HG03342 (cell line): Measurements from ENCODE around the gene DROSHA.

Source experiments
- ATAC-seq: cut with Tn5 transposase; IDR thresholded peaks from one replicate; pipeline ENCODE4 v1.9.1; 2021; ENCODE audit warnings: mild to moderate bottlenecking, moderate library complexity; ENCODE audit not compliant: unreplicated experiment

The DROSHA gene

GRCh38 chr5:31469466-31469865, 62.4 kb downstream of the DROSHA start:
- no peak for ATAC-seq

- no peak for ATAC-seq
Observed at GRCh38 chr5:31465291-31465690, 66.6 kb downstream of the DROSHA start.

- ATAC-seq: no peak
Observed at GRCh38 chr5:31464081-31464480, 67.8 kb downstream of the DROSHA start.

- ATAC-seq: no peak
Observed at GRCh38 chr5:31463351-31463750, 68.5 kb downstream of the DROSHA start.

- no peak for ATAC-seq
Observed at GRCh38 chr5:31459594-31459993, 72.3 kb downstream of the DROSHA start.

- no peak for ATAC-seq
Observed at GRCh38 chr5:31455172-31455571, 76.7 kb downstream of the DROSHA start.

- ATAC-seq: no peak
Observed at GRCh38 chr5:31453522-31453921, 78.4 kb downstream of the DROSHA start.

- no peak for ATAC-seq
Observed at GRCh38 chr5:31452314-31452713, 79.6 kb downstream of the DROSHA start.

GRCh38 chr5:31449962-31450361, 81.9 kb downstream of the DROSHA start:
- ATAC-seq: no peak

GRCh38 chr5:31449174-31449573, 82.7 kb downstream of the DROSHA start:
- no peak for ATAC-seq

- ATAC-seq: no peak
Observed at GRCh38 chr5:31445041-31445600, 86.8 kb downstream of the DROSHA start.

- no peak for ATAC-seq
Observed at GRCh38 chr5:31443572-31443971, 88.3 kb downstream of the DROSHA start.

- ATAC-seq: no peak
Observed at GRCh38 chr5:31442058-31442745, 89.7 kb downstream of the DROSHA start.

- ATAC-seq: no peak
Observed at GRCh38 chr5:31436851-31437250, 95.0 kb downstream of the DROSHA start.

- ATAC-seq: no peak
Observed at GRCh38 chr5:31435730-31436129, 96.2 kb downstream of the DROSHA start.

GRCh38 chr5:31434898-31435297, 97.0 kb downstream of the DROSHA start:
- no peak for ATAC-seq

- no peak for ATAC-seq
Observed at GRCh38 chr5:31433229-31433628, 98.7 kb downstream of the DROSHA start.

- ATAC-seq: no peak
Observed at GRCh38 chr5:31427724-31428309, 104.1 kb downstream of the DROSHA start.

- no peak for ATAC-seq
Observed at GRCh38 chr5:31427013-31427723, 104.7 kb downstream of the DROSHA start.

GRCh38 chr5:31421806-31422586, 109.9 kb downstream of the DROSHA start:
- ATAC-seq: no peak

GRCh38 chr5:31417512-31417911, 114.4 kb downstream of the DROSHA start:
- ATAC-seq: no peak
